Stomach (tissue), 9 donors: ENCODE measurements around the gene PSORS1C2. TPM values are rescaled to one million over a fixed set of nuclear protein-coding genes. Genes with fewer than 3 reads are reported as not detected.

ENCODE experiments used
- DNase-seq, 2 donors: peaks; one replicate each; pipeline versions ENCODE4 v3.0.0 to v3.0.0-alpha.2; 2013 to 2019
- H3K27ac ChIP-seq, 5 donors: fragments of 200-600 bp in 4 of 5; sonication (generic) in 4 of 5; one replicate each; pipeline ENCODE4 v1.5.1; 2013 to 2019; ENCODE audit warnings: mild to moderate bottlenecking in 1 of 5, moderate library complexity in 1 of 5
- H3K27me3 ChIP-seq, 3 donors: fragments of 200-600 bp; sonication (generic); one replicate each; pipeline ENCODE4 v1.5.1; 2017 to 2019; ENCODE audit warnings: mixed run types in 1 of 3
- H3K36me3 ChIP-seq, 4 donors: fragments of 200-600 bp; sonication (generic); 1 replicate in 3 of 4; 2 replicates in 1 of 4; pipeline ENCODE4 v1.5.1; 2016 to 2019
- H3K4me1 ChIP-seq, 4 donors: fragments of 200-600 bp; sonication (generic); one replicate each; pipeline ENCODE4 v1.5.1; 2016 to 2019
- H3K4me3 ChIP-seq, 4 donors: fragments of 200-600 bp; sonication (generic) in 3 of 4; one replicate each; pipeline ENCODE4 v1.5.1; 2016 to 2019; ENCODE audit warnings: mild to moderate bottlenecking in 1 of 4
- H3K9me3 ChIP-seq, 4 donors: fragments of 200-600 bp; sonication (generic); one replicate each; pipeline ENCODE4 v1.5.1; 2016 to 2019
- CTCF ChIP-seq, 7 experiments: fragments of 450-650 bp in 4 of 7; fragments of 200-600 bp in 3 of 7; sonication (generic) in 3 of 7; IDR thresholded peaks; one replicate each; pipeline ENCODE4 v1.5.1; 2016 to 2019; ENCODE audit warnings: antibody characterized with exemption in 7 of 7, control low read depth in 2 of 7, mild to moderate bottlenecking in 1 of 7
- EP300 ChIP-seq: sonication (generic); formaldehyde crosslinking; IDR thresholded peaks from one replicate; pipeline ENCODE4 v1.6.1; 2017; ENCODE audit warnings: antibody characterized with exemption
- POLR2A ChIP-seq, 4 donors: fragments of 450-650 bp; IDR thresholded peaks; one replicate each; pipeline ENCODE4 v1.6.1; 2016; ENCODE audit warnings: antibody characterized with exemption in 4 of 4, control low read depth in 2 of 4, mild to moderate bottlenecking in 1 of 4, moderate library complexity in 1 of 4
- POLR2AphosphoS5 ChIP-seq, 3 donors: sonication (generic); formaldehyde crosslinking; IDR thresholded peaks; one replicate each; pipeline ENCODE4 v1.6.1; 2016; ENCODE audit warnings: antibody characterized with exemption in 3 of 3
- WGBS, 5 donors: extraction: QIAGEN DNeasy Blood & Tissue Kit in 3 of 5; methylation state at CpG; one replicate each; pipeline versions ENCODE4 v1.1.5 to v1.1.7; 2013 to 2018; 5-methylcytosine and 5-hydroxymethylcytosine counted together
- intact Hi-C: fragments of 100-400 bp; cut with DNase I; formaldehyde crosslinking; loops from one replicate; pipeline ENCODE4 v1.15.1; 2023; ENCODE audit warnings: low total_unique reads
- polyA plus RNA-seq, 3 donors: library from polyadenylated mRNA; stranded (reverse); fragments of 200-250 nt; gene quantifications; one replicate each; pipeline ENCODE4 v1.2.3, GENCODE V29; 2013
- total RNA-seq, 5 donors: library from RNA; depleted of rRNA; stranded (reverse); fragments of >200 nt; gene quantifications; one replicate each; pipeline versions ENCODE4 v1.1.0 to v1.2.3, GENCODE V29; 2014 to 2016
- donor health status: healthy with polysubstance abuse.
- donor health status: Bipolar disorder and iron deficiency.
- donor health status: healthy.

Gene PSORS1C2
- total and polyA plus RNA-seq, 8 donors, result 0.73 to 1.6 TPM; not detected in 6

- Histone ChIP-seq H3K27me3 (peaks cover 0 to 19% (median 0%) of the 10 kb centered on the region in 3 donors), H3K4me3 (no peak overlapping the region), H3K27ac (no peak overlapping the region), H3K4me1 (peaks cover 17 to 32% (median 26%) of the 10 kb centered on the region in 4 donors), H3K9me3 (no peaks in the 10 kb centered on the region), H3K36me3 (no peaks in the 10 kb centered on the region)
- 85 to 95% (median 92%) methylated on average over 11 to 13 of the region's 13 CpGs for WGBS, 5 donors
- intact Hi-C loops, result no loop called here
- DNase-seq, result no peak
- TF ChIP-seq POLR2AphosphoS5 (IDR thresholded peaks at IDR 0.05), result no peak
- TF ChIP-seq EP300, result no peak
- no peak for TF ChIP-seq POLR2A (IDR thresholded peaks at IDR 0.05)
- no peak for TF ChIP-seq CTCF (IDR thresholded peaks at IDR 0.05)
Observed at GRCh38 chr6:31111712-31112111, 27.2 kb downstream of the PSORS1C2 start.

GRCh38 chr6:31110825-31111582 lies 27.9 kb downstream of the PSORS1C2 start:
- Histone ChIP-seq H3K27ac (no peak overlapping the region), H3K4me1 (peaks cover 17 to 25% (median 22%) of the 10 kb centered on the region in 4 donors), H3K36me3 (no peaks in the 10 kb centered on the region), H3K9me3 (no peaks in the 10 kb centered on the region), H3K4me3 (no peak overlapping the region), H3K27me3 (peaks cover 0 to 19% (median 0%) of the 10 kb centered on the region in 3 donors)
- TF ChIP-seq POLR2A (IDR thresholded peaks at IDR 0.05) (no peak), CTCF (IDR thresholded peaks at IDR 0.05) (no peak), POLR2AphosphoS5 (IDR thresholded peaks at IDR 0.05) (no peak), EP300 (no peak)
- 70 to 73% (median 71%) methylated on average over 11 of the region's 11 CpGs for WGBS, 5 donors
- intact Hi-C loops, result no loop called here
- DNase-seq, result no peak

GRCh38 chr6:31107052-31107451 lies 31.8 kb downstream of the PSORS1C2 start:
- H3K4me1 ChIP-seq, result no peaks in the 10 kb centered on the region
- WGBS, 5 donors, result 48 to 79% (median 70%) methylated on average over 4 of the region's 4 CpGs

GRCh38 chr6:31103136-31103535 lies 35.7 kb downstream of the PSORS1C2 start:
- Histone ChIP-seq H3K36me3 (no peaks in the 10 kb centered on the region), H3K4me3 (no peak overlapping the region), H3K9me3 (no peaks in the 10 kb centered on the region), H3K27ac (no peak overlapping the region), H3K27me3 (peaks cover 0 to 3% (median 0%) of the 10 kb centered on the region in 3 donors), H3K4me1 (no peaks in the 10 kb centered on the region)
- 96% methylated on average over 2 of the region's 2 CpGs for whole genome bisulfite sequencing, 5 donors
- no peak for DNase-seq
- intact Hi-C loops, result no loop called here
- no peak for TF ChIP-seq CTCF (IDR thresholded peaks at IDR 0.05)
- TF ChIP-seq POLR2A (IDR thresholded peaks at IDR 0.05), result no peak

More at GRCh38 chr6:31107052-31107451, 31.8 kb downstream of the PSORS1C2 start:
- no peaks in the 10 kb centered on the region for H3K36me3 ChIP-seq
- H3K27ac ChIP-seq, result no peak overlapping the region
- H3K27me3 ChIP-seq, result peaks cover 0 to 22% (median 0%) of the 10 kb centered on the region in 3 donors
- DNase-seq, result no peak
- no peaks in the 10 kb centered on the region for H3K9me3 ChIP-seq
- no peak overlapping the region for H3K4me3 ChIP-seq
- TF ChIP-seq EP300 (no peak), POLR2AphosphoS5 (IDR thresholded peaks at IDR 0.05) (no peak), POLR2A (IDR thresholded peaks at IDR 0.05) (no peak), CTCF (IDR thresholded peaks at IDR 0.05) (no peak)
- intact Hi-C loops, result no loop called here
